Epithelial cell of esophagus (primary cell): ENCODE results near the gene SSH3.
A peak's percentile ranks its signal among the peaks of the same experiment; 100 is the strongest.

Experiments used
- DNase-seq: peaks from one replicate; pipeline ENCODE4 v3.0.0; 2010; ENCODE audit warnings: low read depth
- H3K4me3 ChIP-seq: 2 replicates; pipeline ENCODE4 v1.5.1; 2011; ENCODE audit warnings: mild to moderate bottlenecking, low read length, control low read depth
- TF ChIP-seq, protein P1 (sequence below): IDR thresholded peaks from 2 replicates; pipeline ENCODE4 v1.5.1; 2011; ENCODE audit warnings: low read depth, mild to moderate bottlenecking, low read length, control low read depth, inconsistent platforms; ENCODE audit not compliant: insufficient read depth; ENCODE audit errors: missing control alignments

SSH3 gene

GRCh38 chr11:67345247-67345919, 42.1 kb downstream of the SSH3 start:
- DNase-seq, result no peak
- TF ChIP-seq, protein P1, sequence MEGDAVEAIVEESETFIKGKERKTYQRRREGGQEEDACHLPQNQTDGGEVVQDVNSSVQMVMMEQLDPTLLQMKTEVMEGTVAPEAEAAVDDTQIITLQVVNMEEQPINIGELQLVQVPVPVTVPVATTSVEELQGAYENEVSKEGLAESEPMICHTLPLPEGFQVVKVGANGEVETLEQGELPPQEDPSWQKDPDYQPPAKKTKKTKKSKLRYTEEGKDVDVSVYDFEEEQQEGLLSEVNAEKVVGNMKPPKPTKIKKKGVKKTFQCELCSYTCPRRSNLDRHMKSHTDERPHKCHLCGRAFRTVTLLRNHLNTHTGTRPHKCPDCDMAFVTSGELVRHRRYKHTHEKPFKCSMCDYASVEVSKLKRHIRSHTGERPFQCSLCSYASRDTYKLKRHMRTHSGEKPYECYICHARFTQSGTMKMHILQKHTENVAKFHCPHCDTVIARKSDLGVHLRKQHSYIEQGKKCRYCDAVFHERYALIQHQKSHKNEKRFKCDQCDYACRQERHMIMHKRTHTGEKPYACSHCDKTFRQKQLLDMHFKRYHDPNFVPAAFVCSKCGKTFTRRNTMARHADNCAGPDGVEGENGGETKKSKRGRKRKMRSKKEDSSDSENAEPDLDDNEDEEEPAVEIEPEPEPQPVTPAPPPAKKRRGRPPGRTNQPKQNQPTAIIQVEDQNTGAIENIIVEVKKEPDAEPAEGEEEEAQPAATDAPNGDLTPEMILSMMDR, result no peak
- H3K4me3 ChIP-seq, result no peak overlapping the region

- DNase-seq, result peak; percentile 96
- TF ChIP-seq, protein P1, result peak; percentile 98
- H3K4me3 ChIP-seq, result no peak overlapping the region
Measured at GRCh38 chr11:67345920-67346819, 42.8 kb downstream of the SSH3 start.

DNA sequence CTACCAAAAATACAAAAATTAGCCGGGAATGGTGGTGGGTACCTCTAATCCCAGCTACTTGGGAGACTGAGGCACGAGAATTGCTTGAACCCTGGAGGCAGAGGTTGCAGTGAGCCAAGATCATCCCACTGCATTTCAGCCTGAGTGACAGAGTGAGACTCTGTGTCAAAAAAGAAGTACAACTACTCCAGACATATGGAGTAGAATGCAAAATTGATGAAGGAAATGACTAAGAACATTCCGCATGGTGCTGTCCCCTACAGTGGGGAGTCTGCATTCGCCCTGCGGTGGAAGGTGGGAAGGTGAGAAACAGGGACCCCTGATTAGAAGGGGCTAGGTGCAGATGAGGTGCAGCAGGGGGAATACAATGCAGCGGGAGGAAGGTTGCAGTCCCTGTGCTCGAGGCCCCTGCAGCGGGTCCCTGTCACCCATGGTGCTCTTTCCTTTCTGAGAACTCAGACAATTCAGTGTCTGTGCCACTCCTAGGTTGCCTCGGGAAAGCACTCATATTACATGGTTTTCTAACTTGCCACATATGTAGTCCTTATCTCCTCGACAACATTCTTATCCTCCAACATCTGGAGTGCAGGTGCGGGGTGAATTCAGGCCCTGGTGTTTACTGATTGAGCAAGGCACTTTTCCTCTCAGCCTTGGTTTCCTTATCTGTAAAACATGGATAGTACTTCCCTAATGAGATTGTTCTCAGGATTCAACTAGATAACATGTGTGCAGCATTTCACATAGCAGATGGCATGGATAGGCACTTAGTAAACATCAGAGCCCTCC, 44.8 kb downstream of the SSH3 start:
- H3K4me3 ChIP-seq, result no peak overlapping the region
- TF ChIP-seq, protein P1, result no peak
- DNase-seq, result no peak

- DNase-seq, result no peak
- H3K4me3 ChIP-seq, result no peak overlapping the region
- TF ChIP-seq, protein P1, result no peak
Measured at GRCh38 chr11:67349036-67349435, 45.7 kb downstream of the SSH3 start.

DNA sequence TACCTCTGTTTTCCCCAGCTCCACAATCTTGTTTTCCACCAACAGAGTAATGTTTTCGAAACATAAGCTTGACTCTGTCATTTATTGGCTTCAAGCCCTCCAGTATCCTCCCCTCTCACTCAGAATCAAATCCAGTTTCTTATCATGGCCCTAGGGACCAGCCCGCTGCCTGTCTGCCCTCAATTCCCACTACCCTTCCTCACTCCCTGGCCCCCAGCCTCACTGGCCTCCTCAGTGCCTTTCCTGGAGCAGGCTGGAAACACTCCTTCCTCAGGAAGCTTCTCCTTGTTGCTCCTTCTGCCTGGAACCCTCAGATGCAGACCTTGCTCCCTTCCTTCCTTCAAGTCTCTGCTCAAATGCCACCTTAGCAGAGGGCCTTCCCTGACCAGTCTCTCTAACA, 46.1 kb downstream of the SSH3 start:
- TF ChIP-seq, protein P1, result no peak
- no peak for DNase-seq
- no peak overlapping the region for H3K4me3 ChIP-seq

GRCh38 chr11:67349928-67350465, 46.7 kb downstream of the SSH3 start:
- no peak for DNase-seq
- TF ChIP-seq, protein P1, result no peak
- H3K4me3 ChIP-seq, result no peak overlapping the region
